GM10266 (cell line): ENCODE measurements around the gene CHRNA4.

Source experiments
- DNase-seq: peaks from one replicate; pipeline ENCODE4 v3.0.0; 2012; ENCODE audit errors: extremely low spot score
- TF ChIP-seq, protein P1 (sequence below): IDR thresholded peaks from 2 replicates; pipeline ENCODE4 v1.5.1; 2012; ENCODE audit warnings: mild to moderate bottlenecking, low read depth; ENCODE audit not compliant: control insufficient read depth, insufficient read depth; ENCODE audit errors: missing control alignments

The CHRNA4 gene

DNA sequence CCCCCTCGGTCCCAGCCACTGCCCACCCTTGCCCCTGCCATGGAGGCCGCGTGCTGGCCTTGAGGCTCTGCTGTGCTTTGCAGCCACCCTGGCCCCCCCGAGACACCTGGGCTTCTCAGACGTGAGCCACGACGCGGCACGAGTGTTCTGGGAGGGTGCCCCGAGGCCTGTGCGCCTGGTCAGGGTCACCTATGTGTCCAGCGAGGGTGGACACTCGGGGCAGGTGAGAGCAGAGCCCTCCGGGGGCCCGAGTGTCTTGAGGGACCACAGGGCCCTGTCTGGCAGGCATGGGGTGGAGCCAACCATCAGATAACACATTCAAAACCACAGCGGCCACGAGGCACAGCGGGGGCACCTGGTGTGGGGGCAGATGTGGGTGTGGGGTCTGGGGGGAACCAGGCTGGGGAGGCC is 49.3 kb downstream of the CHRNA4 start:
- DNase-seq, result no peak
- TF ChIP-seq, protein P1, sequence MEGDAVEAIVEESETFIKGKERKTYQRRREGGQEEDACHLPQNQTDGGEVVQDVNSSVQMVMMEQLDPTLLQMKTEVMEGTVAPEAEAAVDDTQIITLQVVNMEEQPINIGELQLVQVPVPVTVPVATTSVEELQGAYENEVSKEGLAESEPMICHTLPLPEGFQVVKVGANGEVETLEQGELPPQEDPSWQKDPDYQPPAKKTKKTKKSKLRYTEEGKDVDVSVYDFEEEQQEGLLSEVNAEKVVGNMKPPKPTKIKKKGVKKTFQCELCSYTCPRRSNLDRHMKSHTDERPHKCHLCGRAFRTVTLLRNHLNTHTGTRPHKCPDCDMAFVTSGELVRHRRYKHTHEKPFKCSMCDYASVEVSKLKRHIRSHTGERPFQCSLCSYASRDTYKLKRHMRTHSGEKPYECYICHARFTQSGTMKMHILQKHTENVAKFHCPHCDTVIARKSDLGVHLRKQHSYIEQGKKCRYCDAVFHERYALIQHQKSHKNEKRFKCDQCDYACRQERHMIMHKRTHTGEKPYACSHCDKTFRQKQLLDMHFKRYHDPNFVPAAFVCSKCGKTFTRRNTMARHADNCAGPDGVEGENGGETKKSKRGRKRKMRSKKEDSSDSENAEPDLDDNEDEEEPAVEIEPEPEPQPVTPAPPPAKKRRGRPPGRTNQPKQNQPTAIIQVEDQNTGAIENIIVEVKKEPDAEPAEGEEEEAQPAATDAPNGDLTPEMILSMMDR, result no peak

DNA sequence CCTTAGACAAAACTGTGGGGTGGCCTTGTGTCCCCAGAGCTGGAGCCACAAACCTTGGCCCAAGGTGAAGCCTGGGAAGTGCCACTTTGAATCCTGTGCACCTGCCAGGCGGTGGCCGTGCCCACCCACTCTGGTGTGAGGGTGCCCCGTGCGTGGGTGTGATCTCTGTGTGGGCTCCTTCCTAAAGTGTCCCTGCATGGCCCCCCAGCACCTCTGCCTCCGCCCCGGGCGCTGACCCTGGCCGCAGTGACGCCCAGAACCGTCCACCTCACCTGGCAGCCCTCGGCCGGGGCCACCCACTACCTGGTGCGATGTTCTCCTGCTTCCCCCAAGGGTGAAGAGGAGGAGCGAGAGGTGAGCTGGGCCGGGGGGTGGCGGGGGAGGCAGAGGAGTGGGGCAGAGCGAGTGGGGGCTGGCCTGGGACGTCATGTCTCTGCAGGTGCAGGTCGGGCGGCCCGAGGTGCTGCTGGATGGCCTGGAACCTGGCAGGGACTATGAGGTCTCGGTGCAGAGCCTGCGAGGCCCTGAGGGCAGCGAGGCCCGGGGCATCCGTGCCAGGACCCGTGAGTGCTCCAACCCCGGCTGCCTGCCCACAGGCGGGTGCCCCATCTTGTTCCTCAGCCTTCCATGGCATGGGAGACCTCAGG is 49.8 kb downstream of the CHRNA4 start:
- no peak for DNase-seq
- TF ChIP-seq, protein P1, result no peak

DNA sequence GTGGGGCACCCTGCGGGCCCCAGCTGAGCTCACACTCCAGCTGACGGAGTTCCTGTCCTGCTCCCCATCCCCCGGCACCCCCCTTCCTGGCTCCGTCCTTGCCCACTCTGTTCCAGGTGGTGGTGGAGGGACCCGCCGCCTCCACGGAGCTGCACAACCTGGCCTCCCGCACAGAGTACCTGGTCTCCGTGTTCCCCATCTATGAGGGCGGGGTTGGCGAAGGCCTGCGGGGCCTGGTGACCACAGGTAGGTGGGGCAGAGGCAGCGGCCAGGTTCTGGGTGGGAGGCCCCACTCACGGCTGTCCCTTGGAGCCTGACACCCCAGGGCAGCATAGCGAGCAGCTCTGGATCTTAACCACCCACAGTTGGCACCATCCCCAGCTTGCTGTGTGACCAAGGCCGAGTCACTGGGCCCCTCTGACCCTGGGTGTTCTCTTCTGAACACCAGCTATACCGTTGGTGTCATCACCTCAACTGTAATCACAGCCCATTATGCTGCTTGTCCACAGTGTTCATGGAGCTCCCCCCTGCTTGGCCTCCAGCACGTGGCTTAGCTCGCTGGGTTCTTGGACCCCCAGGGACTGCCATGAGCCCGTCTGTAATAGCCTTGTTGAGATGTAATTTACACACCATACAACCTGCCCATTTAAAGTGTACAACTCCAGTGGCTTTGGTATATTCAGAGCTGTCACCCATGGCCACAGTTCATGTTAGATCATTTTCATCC is 50.7 kb downstream of the CHRNA4 start:
- DNase-seq, result no peak
- TF ChIP-seq, protein P1, result no peak

DNA sequence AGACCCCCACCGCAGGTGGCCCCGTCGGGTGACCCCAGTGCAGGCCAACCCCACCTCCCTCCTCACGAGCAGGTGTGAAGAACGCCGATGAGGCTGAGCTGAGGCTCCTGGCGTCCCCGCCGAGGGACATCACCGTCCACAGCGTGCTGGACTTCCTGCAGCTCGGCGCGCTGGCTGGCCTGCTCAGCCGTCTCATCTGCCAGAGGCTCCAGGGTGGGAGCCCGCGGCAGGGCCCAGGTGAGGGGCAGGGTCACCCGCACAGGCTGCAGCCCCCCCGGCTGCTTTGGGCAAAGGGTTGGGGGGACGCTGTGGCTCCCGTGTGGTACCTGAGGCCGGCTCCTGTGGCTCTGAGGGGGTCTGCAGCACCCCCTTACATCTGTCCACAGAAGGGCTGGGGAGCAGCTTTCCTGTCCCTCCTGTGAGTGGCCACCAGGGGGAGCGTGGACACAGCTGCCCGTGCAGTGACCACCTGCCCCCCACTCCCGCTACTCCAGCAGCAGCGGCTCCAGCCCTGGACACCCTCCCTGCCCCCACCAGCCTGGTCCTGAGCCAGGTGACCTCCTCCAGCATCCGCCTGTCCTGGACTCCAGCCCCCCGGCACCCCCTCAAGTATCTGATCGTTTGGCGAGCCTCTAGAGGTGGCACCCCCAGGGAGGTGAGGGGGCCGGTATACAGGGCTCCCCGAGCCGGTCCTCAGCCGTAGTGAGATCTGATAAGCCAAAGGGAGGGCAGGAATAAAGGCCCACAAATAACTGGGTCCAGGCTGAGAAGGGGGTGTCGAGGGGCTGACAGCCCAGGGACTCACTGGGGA is 51.7 kb downstream of the CHRNA4 start:
- DNase-seq, result peak; percentile 78
- TF ChIP-seq, protein P1, result peak; percentile 66

DNA sequence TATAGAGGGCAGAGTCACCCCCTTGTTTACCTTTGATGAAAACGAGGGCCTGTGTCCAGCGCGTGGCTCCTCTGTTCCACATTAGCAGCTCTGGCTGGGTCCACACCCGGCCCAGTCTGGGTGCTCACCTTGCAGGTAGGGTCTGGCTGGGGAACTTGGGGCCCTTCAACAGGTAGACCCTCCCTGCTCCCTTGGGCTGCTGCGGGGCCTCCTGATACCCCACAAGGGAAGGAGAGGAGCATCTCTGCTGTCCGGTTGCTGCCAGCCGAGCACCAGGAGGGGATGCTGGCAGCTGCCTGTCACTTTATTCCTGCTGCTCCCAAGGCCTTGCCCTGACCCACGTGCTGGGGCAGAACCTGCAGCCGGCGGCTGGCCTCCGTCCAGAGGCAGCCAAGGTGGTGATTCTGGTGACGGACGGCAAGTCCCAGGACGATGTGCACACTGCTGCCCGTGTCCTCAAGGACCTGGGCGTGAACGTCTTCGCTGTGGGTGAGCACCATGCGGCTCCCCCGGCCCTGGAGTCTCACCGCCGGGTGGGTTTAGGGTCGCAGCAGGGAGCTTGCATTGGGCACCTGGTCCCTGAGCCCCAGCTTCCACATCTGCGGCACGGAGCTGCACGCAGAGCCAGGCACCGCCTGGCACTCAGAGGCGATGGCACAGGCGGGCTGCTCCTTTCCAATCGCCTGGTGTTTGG is 52.8 kb downstream of the CHRNA4 start:
- TF ChIP-seq, protein P1, result no peak
- DNase-seq, result no peak

DNA sequence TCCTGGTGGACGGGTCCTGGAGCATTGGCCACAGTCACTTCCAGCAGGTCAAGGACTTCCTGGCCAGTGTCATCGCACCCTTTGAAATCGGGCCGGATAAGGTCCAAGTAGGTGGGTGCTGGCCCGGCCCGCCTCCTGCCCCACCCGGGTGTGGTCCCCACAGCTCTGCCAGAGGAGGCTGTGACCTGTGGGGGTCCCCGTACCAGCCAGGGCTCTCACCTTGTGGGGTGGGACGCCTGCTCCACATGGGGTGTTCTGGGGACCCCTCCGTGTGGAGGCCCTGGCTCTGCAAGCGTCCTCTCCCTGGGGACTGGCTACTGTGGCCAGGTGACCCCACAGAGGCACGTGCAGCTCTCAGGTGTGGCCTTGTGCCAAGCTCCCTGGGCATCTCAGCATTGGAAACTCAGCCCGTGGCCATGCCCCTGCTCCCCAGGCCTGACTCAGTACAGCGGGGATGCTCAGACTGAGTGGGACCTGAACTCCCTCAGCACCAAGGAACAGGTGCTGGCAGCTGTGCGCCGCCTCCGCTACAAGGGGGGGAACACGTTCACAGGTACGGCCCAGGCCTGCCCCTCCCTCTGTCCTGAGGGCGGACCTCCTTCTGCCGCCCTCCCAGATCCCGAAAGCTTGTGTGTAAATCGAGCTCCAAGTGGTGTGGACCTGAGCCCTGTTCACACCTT is 53.5 kb downstream of the CHRNA4 start:
- TF ChIP-seq, protein P1, result no peak
- no peak for DNase-seq
